GM04504 (cell line): ENCODE results near the gene UFSP1.

Source experiments
- DNase-seq: peaks from one replicate; pipeline ENCODE4 v3.0.0-alpha.2; 2012; ENCODE audit warnings: low read depth

UFSP1 gene

DNA sequence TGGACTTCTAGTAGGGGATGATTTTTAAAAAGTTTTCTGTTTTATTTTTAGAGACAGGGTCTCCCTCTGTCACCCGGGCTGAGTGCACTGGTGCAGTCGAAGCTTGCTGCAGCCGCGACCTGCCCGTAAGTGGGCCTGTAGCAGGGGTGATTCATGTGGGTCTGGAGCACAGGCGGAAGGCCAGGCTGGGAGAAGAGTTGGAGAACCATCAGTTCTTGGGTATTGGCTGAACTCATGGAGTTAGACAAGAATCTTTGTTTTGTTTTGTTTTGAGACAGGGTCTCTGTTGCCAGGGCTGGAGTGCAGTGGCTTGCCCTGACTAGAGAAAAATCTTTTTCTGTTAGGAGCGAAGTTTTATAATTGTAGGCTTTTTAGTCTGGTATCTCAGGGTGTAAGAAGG, 8.9 kb downstream of the UFSP1 start:
- no peak for DNase-seq

DNA sequence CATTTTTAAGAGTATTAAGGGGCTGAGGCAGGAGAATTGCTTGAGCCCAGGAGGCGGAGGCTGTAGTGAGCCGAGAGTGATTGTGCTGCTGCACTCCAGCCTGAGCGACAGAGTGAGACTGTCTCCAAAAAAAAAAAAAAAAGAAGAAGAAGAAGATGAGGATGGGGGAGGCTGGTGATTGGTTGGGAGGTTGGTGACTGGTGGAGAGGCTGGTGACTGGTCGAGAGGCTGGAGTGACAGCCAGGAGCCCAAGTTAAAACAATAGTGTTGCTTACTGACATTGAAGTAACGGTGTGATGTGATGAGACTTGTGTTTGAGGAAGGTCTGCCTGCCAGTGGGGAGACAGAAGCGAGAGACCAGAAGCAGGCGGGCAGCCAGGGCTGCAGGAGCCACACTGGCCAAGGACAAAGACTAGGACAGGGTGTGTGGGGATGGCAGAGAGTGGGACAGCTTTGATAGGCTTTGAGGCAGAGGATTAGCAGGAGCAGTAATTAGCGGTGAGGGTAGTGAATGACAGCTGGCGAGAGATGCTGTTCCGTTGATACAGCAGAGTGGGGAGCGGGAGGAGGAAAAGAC, 9.7 kb downstream of the UFSP1 start:
- no peak for DNase-seq

DNA sequence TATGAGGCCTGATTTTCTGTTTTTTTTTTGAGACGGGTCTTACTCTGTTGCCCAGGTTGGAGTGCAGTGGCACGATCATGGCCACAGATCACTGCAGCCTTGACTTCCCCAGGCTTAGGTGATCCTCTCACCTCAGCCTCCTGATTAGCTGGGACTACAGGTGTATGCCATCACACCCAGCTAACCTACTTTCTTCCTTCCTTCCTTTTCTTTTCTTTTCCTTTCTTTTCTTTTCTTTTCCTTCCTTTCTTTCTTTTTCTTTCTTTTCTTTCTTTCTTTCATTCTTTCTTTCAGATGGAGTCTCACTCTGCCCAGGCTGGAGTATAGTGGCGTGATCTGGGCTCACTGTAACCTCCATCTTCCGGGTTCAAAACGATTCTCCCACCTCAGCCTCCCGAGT, 10.8 kb downstream of the UFSP1 start:
- DNase-seq, result no peak

DNA sequence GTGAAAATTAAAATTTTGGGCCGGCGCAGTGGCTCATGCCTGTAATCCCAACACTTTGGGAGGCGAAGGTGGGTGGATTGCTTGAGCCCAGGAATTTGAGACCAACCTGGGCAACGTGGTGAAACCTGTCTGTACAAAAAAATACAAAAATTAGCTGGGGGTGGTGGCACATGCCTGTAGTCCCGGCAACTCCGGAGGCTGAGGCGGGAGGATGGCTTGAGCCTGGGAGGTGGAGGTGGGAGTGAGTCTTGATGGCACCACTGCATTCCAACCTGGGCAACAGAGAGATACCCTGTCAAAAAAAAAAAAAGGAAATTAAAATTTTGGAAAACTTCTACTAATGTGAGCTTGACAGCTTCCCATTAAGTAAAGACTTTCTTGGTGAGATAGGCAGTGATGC, 11.5 kb downstream of the UFSP1 start:
- no peak for DNase-seq

DNA sequence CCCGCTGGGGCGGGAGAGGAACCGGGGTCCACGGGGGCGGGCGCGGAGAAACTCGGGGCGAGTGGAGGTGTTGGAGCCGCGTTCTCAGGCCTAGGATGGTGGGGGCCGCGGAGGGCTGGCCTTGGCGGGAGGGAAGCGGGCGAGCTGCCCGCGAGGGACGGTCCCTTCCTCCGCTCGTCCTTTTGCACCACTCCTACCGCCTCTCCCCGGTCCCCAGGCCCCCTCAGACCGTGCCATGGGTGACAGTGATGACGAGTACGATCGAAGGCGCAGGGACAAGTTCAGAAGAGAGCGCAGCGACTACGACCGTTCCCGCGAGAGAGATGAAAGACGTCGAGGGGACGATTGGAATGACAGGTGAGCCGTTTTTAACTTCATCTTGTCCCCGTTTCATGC, 14.2 kb downstream of the UFSP1 start:
- DNase-seq, result no peak

DNA sequence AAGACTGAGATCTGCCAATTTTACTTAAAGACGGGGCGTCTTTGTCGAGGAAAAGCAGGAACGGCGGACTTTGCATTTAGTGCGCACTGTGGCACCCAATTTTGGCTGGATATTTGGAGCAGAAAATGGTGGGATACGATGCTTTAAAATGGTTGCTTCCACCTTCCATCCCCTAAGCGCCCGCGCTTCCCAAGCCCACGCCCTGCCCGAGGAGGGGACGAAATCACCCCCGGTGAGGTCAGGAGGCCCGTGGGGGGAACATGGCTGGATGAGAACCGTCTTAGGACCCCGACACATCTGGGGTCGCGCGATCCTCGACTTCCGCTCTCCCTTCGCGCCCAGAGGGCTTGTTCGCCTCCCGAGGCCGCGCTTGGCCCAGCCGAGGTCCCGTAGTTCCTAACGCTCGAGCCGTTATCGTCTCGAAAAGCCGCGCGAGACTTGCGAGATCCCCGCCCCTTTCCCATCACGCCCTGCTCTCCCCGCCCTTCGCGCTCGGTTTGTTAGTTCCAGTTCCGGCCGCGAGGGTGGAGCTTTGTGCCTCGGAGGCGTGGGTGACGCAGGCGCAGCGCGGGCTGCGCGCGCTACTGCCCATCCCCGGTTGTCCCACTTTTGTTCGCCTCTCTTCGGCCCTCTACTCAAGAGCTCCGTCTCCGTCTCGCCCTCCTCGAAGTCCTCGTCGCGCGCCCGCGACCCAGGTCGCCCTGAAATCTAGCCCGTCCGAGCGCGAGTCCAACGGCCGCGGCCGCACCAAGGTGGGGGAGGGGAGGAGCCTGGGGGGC, 14.7 kb downstream of the UFSP1 start, which contains the start of gene SRRT:
TSS of gene SRRT (plus strand) at position 527 of the 779 bp plus-strand sequence. CDS start 488 bp downstream, outside the sequence.
- peak; percentile 95 for DNase-seq

DNA sequence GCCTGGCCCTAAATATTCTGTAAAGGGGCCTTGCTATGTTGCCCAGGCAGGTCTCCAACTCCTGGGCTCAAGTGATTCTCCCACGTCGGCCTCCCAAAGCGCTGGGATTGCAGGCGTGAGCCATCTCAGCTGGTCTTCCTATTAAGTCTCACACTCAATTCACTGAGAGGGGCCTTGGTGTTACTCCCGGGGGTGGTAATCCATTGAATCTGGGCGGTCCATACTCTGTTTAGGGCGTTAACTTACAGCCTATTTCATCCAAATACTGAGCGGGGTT, 15.3 kb downstream of the UFSP1 start:
- DNase-seq, result no peak

DNA sequence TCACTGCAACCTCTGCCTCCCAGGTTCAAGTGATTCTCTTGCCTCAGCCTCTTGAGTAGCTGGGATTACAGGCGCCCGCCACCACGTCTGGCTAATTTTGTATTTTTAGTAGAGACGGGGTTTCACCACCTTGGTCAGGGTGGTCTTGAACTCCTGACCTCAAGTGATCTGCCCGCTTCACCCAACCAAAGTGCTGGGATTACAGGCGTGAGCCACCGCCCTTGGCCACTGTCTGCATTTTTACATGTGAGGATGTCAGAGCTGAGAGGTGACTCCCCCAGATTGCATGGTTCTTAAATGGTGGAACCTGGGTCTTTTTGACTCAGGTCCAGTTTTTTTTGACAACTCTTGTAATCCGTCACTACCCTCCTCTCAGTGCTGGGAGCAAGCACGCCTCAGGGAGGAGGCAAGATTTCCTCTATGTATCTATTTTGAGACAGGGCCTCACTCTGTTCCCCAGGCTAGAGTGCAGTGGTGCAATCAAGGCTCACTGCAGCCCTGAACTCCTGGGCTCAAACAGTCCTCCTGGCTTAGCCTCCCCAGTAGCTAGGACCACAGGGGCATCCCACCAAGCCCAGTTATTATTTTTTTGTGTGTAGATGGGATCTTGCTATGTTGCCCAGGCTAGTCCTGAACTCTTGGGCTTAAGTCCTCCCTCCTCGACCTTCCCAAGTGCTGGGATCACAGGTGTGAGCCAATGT, 15.8 kb downstream of the UFSP1 start:
- DNase-seq, result no peak

DNA sequence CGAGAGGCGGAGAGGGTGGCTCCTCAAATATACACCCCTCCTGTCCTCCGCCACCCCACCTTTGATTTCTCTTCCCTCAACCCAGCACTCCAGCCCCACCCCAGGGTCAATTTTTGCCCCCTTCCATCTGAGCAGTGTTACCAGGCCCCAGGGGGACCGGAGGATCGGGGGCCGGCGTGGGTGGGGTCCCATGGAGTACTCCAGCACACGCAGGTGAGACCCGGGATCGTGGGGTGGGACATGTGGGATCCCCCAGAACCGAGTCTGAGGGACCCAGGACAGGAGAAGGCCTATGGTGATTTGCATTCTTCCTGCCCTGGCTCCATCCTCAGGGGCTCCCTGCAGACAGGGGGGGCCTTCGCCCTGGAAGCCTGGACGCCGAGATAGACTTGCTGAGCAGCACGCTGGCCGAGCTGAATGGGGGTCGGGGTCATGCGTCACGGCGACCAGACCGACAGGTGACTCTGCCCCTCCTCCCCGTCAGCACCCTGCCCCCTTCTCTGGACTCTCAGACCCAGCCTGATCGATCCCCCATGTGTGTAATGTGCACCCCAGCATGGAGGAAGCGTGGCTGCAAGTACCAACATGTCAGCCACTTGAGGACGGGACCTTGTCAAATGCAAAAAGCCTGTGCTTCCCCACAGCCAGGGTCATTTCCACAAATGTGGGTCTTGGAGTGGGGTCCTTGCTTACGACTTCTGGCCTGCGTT, 21.6 kb downstream of the UFSP1 start:
- DNase-seq, result no peak

DNA sequence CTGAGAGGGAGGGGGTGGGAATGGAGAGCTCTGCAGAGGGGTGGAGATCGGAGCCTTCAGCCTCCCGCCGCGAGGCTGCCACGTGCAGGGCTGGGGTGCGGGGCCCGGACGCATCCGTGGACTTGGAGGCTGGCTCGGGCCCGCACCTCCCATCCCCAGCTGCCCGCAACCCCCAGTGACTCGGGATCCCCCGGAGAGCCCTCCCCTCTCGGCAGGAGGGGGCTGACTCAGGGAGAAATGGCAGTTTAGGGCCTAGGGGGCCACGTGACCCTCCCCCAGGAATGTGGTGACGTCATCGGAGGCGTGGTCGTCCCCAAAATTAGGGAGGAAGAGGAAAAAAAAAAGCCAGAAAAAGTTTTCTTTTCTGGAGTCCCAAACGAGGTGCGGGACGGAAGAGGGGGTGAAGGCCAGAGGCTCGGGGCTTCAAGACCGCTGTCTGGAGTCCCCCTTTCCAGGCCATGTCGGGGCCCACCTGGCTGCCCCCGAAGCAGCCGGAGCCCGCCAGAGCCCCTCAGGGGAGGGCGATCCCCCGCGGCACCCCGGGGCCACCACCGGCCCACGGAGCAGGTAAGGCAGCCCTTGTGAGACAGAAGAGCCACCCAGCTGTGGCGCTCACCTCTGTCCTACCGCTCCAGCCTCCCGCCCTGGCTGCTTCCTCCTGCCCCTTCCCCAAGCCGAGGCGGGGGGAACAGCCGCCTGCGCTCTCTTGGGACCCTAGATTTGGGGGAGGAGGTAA, 22.3 kb downstream of the UFSP1 start, which contains the start of gene TRIP6:
TSS of gene TRIP6 (plus strand) at position 348 of the 736 bp plus-strand sequence. CDS start at position 459, 111 bp downstream.
- DNase-seq, result peak; percentile 94

DNA sequence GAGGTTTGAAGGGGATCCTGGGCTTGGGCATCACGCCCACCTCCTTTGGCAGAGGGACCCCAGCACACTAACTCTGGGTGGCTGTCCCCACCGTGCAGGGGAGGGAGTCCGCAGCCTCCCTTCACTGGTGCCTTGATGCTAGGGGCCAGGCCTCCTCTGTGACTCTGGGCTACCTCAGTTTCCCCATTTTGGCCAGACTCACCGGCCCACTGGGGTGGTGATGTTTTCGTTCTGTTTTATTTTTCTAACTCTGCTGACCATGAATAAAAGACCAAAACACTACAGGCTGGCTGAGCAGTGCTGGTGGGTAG, 22.8 kb downstream of the UFSP1 start:
- no peak for DNase-seq

DNA sequence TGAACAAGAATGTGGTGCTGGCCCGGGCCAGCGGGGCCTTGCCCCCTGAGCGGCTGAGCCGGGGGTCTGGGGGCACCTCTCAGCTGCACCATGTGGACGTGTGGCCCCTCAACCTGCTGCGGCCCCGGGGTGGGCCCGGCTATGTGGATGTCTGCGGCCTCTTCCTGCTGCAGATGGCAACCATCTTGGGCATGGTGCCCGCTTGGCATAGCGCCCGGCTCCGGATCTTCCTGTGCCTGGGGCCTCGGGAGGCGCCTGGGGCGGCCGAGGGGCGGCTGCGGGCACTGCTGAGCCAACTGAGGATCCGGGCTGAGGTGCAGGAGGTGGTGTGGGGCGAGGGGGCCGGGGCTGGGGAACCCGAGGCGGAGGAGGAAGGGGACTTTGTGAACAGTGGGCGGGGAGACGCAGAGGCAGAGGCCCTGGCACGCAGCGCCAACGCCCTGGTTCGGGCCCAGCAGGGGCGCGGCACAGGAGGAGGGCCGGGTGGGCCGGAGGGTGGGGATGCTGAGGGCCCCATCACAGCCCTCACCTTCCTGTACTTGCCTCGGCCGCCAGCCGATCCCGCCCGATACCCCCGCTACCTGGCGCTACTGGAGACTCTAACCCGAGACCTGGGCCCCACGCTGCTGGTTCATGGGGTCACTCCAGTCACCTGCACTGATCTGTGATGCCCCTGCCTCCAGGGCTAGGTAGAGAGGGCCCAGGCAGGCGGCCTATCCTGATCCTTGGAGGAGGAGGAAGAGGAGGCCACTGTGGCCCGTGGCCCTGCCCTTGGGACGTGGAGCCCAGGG, 23.4 kb downstream of the UFSP1 start:
- DNase-seq, result no peak

DNA sequence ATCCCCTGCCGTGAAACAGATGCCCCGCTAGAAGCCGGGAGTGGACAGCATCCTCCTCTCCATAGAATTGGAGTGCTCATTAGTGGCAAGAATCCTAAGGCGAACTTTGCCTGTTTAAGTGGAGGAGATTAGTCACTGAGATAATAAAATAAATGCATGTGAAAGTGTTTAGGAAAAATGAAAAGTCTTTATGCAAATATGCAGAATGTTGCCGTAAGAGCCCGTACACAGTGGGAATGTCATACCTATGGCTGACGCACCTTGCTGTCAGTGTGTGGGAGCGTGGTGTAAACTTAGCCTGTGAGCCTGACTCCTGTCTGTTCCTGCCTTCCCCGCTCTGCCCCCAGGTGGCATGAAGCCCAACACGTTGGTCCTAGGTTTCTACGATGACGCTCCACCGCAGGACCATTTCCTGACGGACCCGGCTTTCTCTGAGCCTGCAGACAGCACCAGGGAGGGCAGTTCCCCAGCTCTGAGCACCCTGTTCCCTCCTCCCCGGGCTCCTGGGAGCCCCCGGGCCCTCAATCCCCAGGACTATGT, 24.1 kb downstream of the UFSP1 start:
- no peak for DNase-seq

DNA sequence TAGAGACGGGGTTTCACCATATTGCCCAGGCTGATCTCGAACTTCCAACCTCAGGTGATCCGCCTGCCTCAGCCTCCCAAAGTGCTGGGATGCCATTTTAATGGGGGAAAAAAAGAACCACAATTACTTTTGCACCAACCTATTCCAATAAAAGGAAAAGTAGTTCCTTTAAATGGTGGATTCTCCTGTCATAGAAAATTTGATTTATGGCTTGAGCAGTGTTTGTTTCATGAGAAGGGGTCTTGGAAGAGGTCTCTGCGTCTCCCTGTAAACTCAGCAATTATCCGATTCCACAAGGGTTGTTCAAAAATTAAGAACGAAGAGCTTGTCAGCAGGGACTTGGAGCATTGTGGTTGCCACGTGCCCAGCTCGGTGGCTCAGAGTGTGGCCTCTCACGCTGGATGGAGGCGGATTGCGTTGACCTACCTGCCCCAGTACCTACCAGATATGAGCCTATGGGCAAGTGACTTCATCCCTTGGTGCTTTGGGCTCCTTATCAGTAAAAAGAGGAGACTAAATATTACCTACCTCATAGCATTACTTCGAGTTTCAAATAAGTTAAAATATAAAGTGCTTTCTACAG, 25.2 kb downstream of the UFSP1 start:
- no peak for DNase-seq

DNA sequence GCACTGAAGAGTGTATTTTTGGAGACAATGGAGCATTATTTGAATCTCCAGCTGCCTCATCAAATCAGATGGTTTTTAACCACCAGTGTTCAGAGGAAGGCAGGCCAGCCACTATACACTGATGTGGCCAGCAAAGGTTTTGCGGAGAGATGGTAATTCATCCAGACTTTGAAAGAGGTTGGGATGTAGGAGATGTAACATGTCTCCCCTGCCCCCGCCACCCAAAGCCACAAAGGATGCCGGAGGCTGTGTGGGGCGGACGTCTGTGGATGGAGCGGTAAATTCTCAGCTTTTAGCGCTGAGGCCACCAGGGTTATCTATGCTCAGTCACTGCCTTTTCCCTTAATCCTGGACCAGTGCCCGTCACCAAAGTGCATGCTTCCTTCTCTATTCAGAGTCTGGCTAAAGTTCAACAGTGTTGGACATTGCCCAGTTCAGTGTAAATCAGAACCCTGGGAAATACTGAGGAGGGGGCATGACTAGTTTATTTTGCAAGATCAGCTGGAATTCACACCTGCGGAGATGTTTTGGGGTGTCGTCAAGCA, 26.0 kb downstream of the UFSP1 start:
- DNase-seq, result no peak

DNA sequence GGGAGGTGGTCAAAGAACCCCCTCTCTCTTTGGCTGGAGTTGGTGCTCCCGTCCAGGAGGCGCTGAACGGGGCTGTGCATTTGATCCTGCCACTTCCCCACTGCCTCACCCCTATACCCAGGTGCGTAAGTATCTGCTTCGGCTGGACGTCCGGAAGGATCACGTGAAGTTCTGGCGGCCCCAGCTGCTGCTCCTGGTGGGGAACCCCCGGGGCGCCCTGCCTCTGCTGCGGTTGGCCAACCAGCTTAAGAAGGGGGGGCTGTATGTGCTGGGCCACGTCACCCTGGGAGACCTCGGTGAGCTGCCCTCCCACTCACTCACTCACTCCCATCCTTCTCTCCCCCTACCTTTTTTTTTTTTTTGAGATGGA, 27.9 kb downstream of the UFSP1 start:
- no peak for DNase-seq

DNA sequence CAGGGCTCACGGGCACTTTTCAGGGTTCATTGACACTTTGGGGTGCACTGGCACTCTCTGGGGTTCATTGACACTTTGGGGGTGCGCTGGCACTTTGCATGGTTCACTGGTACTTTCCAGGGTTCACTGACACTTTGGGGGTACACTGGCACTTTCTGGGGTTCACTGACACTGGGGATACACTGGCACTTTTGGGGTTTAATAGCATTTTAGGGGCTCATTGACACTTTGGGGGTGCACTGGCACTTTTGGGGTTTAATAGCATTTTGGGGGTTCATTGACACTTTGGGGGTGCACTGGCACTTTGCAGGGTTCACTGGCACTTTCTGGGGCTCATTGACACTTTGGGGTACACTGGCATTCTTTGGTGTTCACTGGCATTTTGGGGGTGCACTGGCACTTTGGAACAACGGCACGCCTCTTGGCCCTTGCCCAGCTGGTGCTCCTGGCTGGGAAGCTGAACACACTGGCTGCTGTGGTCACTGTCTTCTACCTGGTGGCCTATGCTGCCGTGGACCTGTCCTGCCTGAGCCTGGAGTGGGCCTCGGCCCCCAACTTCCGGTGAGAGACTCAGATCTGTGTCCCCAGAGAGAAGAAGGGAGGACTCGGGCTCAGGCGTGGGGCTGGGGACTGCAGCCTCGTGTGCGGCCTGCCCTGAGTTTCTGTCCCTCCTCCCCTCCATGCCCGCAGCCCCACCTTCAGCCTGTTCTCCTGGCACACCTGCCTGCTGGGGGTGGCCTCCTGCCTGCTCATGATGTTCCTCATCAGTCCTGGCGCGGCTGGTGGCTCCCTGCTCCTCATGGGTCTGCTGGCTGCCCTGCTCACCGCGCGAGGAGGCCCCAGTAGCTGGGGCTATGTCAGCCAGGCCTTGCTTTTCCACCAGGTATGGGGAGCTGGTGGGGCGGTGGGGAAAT, 28.6 kb downstream of the UFSP1 start:
- DNase-seq, result no peak

DNA sequence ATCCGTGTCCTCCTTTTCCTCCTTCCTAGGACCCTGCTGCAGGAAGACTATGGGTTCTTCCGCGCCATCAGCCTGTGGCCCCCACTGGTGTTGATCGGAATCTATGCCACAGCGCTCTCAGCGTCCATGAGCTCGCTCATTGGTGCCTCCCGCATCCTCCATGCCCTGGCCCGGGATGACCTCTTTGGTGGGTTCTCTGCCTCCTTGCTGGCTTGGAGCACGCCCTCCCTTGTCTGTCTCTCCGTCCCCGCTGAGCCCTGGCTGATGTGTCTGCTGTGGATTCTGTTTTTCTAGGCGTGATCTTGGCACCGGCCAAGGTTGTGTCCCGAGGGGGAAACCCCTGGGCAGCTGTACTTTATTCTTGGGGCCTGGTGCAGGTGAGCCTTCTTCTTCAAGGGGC, 29.7 kb downstream of the UFSP1 start:
- DNase-seq, result no peak

DNA sequence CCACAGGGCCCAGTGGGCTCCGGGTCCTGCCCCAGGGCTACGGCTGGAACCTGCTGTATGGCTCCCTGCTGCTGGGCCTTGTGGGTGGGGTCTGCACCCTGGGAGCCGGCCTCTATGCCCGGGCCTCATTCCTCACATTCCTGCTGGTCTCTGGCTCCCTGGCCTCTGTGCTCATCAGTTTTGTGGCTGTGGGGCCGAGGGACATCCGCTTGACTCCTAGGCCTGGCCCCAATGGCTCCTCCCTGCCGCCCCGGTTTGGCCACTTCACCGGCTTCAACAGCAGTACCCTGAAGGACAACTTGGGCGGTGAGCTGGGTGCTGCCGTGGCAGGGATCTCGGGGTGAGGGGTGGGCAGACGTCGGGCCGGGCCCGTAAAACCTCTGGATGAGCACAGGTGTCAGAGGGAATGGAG, 32.6 kb downstream of the UFSP1 start:
- DNase-seq, result no peak
